COLO668 (cell line): Measurements from ENCODE around the gene UBQLN3.

Experiments used
- DNase-seq: peaks from one replicate; lab custom pipeline; 2025; ENCODE audit not compliant: unreplicated experiment; lab: John Stamatoyannopoulos, UW

UBQLN3 gene

DNA sequence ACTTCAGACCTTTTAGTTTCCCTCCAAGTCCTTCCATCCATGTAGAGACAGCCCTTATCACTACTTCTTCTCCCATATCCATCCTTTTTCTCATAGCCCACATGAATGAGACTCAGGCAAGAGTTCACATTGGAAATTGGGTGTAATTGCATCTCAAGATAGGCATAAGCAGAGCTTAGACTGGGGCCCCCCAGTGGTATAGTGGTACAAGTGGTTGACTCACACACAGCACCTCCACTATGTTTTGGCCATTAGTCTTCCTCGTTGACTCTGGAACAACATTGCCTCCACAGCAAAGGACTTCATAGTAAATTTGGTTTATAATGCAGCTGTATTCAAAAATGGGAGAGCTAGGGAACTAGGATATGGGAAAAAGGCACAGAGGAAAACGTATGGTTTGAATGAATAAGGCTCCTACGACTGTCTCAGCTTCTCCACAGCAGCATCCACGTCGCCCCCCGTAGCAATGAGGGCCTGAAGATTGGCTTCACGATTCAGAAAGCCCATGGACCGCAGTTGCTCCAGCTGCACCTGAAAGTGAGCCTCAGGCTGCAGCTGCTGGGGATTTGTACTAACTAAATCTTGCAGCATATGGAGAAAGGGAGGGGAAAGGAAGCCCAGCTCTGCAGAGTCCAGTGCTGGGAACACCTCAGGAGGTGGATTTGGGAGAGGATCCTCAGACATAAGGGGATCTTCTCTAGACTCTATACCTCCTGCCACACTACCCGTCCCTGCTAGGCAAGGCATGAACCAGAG is 2.4 kb downstream of the UBQLN3 start:
- no peak for DNase-seq

DNA sequence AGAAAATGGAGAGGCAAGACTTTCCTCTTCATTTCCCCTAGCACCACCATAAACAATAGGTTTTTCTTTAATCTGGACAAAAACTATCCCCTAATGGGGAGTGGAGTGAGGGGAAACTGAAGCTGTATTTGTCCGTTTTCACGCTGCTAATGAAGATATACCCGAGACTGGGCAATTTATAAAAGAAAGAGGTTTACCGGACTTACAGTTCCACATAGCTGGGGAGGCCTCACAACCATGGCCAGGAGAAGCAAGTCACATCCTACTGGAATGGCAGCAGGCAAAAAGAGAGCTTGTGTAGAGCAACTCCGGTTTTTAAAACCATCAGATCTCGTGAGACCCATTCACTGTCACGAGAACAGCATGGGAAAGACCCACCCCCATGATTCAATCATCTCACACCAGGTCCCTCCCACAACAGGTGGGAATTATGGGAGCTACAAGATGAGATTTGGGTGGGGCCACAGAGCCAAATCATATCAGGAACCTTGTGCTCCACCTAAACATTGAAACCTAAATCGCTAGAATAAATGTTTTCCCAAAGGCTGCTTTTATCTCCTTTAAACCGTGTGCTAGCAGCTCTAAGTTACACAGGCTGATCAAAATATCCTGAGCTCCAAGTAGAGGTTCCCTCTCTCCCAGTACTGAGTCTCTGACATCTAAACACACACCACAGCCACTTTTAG is 4.3 kb downstream of the UBQLN3 start:
- DNase-seq: no peak

DNA sequence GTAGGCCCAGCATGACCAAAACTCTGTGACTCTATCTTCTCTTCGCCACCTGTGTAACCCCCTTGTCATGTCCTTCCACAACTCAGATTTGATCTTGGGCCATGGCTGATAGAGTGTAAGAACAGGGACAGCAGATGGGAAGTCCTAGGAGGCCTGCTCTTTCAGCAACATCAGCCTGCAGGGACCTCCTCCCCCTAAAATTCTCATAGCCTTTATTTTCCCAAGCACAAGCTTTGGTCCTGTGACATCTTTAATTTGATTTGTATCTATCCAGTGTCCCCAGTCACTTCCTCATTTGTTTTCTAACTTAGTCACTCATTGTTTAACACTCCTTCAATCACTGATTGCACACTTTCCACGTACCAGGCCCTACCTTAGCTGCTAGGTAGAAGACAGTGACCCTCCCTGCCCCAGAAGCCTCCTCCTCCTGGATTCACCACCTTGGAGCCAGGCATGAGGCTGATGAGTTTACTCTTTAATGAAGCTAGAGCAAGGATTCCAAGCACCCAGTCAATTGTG is 5.3 kb downstream of the UBQLN3 start:
- DNase-seq: no peak

DNA sequence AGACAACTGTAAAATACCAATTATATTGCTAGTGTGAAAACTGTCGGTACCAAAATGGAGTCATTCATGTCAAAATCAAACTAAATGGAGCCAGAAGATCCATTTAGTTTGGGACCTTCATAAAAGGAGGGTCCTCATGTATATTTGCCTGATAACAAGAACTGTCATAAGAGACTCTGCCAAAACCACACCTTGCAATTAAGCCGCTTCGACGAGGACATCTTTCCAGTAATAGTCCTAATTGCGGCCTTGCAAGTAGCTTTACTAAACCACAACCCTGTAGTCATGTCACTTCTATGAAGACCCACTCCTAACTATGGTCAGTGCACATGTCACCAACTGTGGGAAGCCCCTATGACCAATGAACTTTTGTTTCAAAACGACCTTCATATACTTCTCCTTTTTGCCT is 9.4 kb downstream of the UBQLN3 start:
- DNase-seq: no peak

DNA sequence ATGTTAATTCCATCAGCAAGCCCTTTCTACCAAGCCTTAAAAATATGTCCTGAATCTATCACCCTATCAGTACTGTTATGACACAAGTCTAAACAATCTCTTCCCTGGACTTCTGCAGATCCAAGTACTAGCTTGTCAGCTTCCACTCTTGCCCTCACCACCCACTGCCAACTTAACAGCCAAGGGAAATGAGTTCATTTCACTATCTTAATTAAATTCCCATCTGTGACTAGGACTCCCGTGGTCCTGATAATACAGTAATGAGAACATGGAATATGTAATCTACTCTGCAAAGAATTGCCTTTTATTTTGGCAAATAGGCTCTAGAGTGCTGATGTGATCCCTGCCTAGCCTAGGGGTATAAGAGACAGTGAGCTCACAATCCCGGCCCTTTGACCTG is 10.1 kb downstream of the UBQLN3 start:
- no peak for DNase-seq

DNA sequence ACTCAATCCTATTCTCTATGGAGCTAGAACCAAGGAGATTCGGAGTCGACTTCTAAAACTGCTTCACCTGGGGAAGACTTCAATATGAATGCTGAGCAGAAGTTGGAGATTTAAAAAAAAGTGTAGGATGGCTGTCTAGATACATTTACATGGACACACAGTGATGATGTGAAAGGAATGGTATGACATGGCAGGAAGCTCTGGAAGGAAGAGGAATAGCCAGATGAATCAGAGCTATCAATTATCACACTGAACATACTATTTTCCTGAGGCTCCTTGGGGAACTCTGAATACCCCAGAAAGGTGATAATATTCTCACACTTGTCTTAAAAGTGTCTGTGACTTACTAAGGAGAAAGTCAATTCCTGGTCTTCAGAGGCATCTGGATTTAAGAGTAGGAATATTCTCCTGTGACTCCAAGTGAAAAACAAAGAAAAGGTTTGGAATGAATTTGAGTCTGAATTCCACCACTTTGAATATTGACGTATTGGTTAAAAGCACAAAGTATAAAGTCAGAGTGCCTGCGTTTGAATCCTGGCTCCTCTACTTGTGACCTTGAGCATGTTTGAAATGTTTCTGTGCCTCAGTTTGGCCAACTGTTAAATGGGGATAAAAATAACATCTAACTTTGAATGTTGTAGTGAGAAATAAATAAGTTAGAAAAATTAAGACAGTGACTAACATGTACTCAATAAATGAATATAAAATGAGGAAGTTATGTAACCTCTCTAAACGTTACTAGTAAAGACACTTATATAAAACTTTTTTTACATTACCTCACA is 20.0 kb downstream of the UBQLN3 start:
- DNase-seq: no peak

DNA sequence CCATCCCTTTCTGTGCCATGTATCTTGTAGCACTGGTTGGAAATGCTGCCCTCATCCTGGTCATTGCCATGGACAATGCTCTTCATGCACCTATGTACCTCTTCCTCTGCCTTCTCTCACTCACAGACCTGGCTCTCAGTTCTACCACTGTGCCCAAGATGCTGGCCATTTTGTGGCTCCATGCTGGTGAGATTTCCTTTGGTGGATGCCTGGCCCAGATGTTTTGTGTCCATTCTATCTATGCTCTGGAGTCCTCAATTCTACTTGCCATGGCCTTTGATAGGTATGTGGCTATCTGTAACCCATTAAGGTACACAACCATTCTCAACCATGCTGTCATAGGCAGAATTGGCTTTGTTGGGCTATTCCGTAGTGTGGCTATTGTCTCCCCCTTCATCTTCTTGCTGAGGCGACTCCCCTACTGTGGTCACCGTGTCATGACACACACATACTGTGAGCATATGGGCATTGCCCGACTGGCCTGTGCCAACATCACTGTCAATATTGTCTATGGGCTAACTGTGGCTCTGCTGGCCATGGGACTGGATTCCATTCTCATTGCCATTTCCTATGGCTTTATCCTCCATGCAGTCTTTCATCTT is 20.9 kb downstream of the UBQLN3 start:
- no peak for DNase-seq

DNA sequence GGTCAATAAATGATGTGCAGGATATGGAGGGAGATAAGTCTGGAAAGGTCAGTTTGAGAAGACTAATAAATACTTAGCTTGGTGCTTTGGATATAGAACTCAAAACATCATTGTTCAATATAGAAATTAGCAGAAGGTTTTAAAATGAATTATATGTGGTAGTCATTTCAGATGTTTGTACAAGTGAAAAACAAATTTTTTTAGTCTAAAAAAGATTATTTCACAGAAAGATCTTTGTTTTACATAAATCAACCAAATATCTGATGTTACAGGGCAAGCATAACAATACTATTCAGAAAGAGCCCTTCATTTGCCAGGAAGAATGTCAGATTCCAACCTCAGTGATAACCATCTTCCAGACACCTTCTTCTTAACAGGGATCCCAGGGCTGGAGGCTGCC is 21.4 kb downstream of the UBQLN3 start, which contains the start of gene OR52D1:
Gene OR52D1, plus strand, starts transcription at position 301 of the 400 bp plus-strand sequence. Its CDS starts 22 bp downstream, at position 323.
- DNase-seq: no peak

DNA sequence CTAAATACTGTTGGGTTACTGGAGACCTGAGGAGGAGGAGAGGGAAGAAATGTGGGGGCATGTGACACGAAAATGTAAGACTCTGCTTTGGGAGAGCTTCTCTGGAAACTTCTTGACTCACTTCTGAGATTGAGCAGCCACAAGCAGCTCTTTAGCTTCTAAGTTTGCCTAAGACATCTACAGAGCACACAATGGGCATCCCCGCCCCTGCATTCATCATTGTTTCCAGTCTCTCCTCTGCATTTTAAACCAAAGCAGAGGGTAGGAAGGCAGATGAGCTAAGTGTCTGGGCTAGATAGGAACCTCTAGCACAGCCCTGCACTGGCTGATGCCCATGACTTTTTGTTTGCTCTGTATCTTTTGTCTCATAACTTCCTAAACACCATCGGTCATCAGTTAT is 23.3 kb downstream of the UBQLN3 start:
- no peak for DNase-seq

DNA sequence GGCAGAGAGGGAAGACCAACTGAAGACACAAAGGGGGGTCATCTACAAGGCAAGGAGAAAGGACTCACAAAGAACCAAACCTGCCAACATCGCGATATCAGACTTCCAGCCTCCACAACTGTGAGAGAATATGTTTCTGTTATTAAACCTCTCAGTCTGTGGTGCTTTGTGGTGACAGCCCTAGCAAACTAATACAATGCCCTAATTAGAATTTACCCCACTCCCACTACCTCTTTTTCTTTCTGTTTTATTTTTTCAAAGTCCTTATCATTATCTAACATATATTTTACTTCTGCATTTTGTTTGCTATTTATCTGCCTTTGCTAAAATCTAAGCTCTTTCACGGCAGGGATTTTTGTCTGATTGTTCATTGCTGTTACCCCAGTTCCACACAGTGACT is 23.8 kb downstream of the UBQLN3 start:
- no peak for DNase-seq

DNA sequence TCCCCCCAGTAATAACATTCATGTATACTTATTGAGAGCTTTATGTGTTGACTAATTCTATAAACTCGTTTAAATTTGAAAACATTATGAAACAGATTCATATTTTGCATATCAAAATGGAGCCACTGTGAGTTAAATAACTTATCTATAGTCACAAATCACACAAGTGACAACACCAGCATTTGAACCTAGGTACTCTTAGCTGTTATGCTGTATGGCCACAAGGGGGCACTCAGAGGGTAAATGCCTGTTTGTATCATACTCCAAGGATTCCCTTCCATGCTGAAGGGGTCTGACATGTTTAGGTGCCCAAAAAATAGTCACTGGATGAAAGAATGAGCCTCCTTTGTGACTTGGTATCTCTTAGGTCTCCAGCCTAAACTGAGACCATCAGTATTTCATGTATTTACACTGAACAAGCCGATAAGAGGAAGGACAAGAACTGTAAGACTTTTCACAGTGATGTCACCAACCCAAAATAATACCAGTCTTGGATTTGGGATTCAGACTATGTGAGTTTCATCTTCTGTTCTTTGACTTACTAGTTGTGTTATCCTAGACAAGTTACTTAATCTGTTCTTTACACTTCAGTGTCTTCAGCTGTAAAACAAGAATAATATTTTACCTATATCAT is 33.5 kb downstream of the UBQLN3 start:
- peak; percentile 5 for DNase-seq

DNA sequence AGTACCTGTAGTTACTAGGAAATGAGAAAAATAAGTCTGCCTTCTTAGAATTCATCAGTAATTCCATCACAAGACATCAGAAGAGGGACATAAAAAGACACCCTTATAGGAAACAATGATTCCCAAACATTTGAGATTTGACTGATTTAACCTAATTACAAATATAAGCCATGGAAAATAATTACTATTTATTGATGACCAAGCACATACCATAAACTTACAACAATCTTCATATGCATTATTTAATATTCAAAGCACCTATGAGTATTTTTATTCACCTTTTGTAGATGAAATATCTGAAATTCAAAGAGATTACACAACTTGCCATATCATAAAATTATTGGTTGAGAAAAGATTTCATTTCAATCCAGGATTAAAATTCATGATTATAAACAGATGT is 35.8 kb downstream of the UBQLN3 start:
- no peak for DNase-seq

DNA sequence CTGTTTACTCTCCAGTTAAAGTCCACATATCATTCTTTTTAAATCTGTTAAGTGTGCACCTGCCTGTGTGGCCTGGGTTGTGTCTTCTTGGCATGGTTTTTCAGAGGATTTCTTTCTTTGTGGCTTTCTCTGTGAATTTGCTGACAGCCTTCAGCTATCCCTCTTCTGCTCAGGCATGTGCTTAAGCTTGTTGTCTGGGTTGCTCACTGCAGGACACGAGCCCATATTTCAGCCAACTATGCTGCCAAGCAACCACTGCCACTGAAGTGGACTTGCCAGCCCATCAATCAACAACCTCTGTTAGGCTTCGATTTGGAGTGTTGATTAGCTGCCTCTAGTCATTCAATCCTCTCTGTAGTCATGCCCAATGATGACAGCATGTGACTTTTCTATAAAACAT is 42.2 kb downstream of the UBQLN3 start:
- no peak for DNase-seq

DNA sequence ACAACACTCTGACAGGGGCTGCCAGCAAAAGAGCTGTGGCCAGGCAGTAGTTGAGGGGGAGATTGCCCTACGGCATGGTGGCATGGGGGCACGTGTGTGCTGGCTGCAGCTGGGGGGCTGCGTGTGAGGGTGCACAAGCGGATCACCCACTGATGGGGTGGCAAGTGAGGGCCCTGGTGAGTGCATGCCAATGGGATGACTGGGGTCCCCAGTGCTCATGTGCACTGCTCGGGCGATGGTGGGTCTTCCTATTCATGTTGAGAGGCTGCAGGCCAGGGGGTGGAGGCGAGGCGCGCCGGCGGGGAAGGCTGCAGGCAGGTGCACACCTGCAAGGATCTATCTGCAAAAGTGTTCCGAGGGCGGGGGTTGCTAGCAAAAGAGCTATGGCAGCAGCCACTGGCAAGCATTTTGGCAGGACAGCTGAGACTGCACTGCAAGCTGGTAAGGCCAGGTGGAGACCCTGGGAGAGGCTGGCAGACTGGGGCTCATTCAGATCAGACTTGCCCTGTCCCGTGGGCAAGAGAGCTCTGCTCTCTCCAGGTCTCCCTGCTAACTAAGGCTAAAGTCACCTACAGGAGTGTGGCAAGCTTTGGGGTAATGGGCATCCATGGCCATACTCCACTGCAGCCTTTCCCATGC is 48.7 kb downstream of the UBQLN3 start:
- no peak for DNase-seq
